A549 treated with AZD2906 at 1 μM for 4 hours (cell line): ENCODE data around the gene ABCB4. TPM values are rescaled to one million over a fixed set of nuclear protein-coding genes. Genes with fewer than 3 reads are reported as not detected.

Experiments used
- total RNA-seq: library from RNA; stranded (reverse); fragments of 200-300 nt; extraction: Qiagen RNA extraction; gene quantifications from 5 replicates; pipeline ENCODE4 v1.2.3, GENCODE V29; 2022

The ABCB4 gene
- 0.10 TPM in 1 of 5 replicates, not detected in the others for total RNA-seq

DNA sequence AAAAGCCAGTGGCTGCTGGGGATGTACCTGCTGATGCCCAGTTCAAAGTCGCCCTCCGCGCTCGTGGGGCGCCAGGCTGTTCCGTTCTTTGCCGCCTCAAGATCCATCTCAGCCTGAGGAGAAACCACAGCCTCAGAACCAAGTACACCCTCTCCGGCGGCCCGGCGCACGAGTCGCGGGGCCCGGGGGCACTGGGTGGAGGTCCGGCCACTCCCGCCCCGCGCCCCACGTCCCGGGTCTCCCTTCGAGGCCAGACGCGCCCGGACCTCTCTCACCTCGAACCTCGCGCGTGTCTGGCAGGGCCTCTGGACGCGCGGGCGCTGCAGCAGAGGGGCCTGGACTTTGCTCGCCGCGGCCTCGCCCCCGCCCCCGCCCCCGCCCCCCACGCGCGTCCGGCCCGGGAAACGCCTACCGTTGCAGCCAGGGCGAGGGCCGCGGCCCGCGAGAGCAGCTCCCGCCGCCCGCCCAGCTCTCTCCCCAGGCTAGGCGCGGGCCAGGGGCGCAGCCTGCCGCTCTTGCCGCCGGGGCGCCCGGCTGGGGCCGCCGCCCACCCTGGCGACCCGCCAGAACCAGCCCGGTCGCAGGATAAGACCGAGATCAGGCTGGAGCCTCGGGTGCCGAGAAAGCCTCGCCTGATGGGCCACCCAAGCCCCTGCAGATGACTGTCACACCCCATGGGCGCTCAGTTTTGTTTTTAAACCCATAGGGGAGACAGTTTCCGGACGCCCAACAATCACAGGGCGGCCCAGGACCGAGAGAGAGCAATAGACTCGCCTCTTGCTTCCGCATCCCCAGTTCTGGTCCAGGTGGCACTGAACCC lies at the start of gene ABCB4:
Gene ABCB4 (minus strand): TSS at position 322 of the 820 bp plus-strand sequence. CDS start 215 bp downstream, at position 107.

Other genes starting within 250 kb of the ABCB4 start
- gene CROT, start 130.0 kb downstream of the ABCB4 start, total RNA-seq = 5.5 to 7.1 TPM (median 6.4 TPM) in 5 replicates
- gene ABCB1, start 125.2 kb upstream of the ABCB4 start, total RNA-seq = 0.08 to 0.22 TPM (median 0.15 TPM) in 4 of 5 replicates, not detected in the other
- gene RUNDC3B, start 152.7 kb upstream of the ABCB4 start, total RNA-seq = 0.03 TPM in 1 of 5 replicates, not detected in the others